K562 (cell line): ENCODE results near the gene CORO6. TPM values are rescaled to one million over a fixed set of nuclear protein-coding genes. Genes with fewer than 3 reads are reported as not detected.

Source experiments
- BRF1 ChIP-seq: IDR thresholded peaks from 3 replicates; pipeline ENCODE4 v1.6.1; 2011; ENCODE audit warnings: borderline replicate concordance, mild to moderate bottlenecking; ENCODE audit not compliant: insufficient read length; ENCODE audit errors: extremely low read depth
- CHD2 ChIP-seq: IDR thresholded peaks from 2 replicates; pipeline ENCODE4 v1.6.1; 2011; ENCODE audit warnings: low read depth, low read length
- FOXA3 ChIP-seq, 2 experiments: fragments of 450-650 bp in 1 of 2; sonication (generic) in 1 of 2; formaldehyde crosslinking; IDR thresholded peaks in 1 of 2; conservative IDR thresholded peaks in 1 of 2; 2 replicates each; pipeline versions ENCODE4 v1.4.0 to v1.8.0; 2020 to 2022; ENCODE audit warnings: mild to moderate bottlenecking in 2 of 2, missing genetic modification reagents in 1 of 2
- FOXJ3 ChIP-seq: sonication (generic); formaldehyde crosslinking; IDR thresholded peaks from 2 replicates; pipeline ENCODE4 v1.4.0; 2020; ENCODE audit warnings: mild to moderate bottlenecking, missing genetic modification reagents
- GATAD2B ChIP-seq: fragments of 450-650 bp; IDR thresholded peaks from 2 replicates; pipeline ENCODE4 v1.6.1; 2017; ENCODE audit warnings: mild to moderate bottlenecking, borderline replicate concordance
- KLF10 ChIP-seq: fragments of 250-450 bp; sonication (Bioruptor Pico); IDR thresholded peaks from 2 replicates; pipeline ENCODE4 v1.6.1; 2021; ENCODE audit warnings: matching md5 sums
- MITF ChIP-seq: IDR thresholded peaks from 2 replicates; pipeline ENCODE4 v1.6.1; 2014; ENCODE audit warnings: antibody characterized with exemption
- POLR3A ChIP-seq: IDR thresholded peaks from 2 replicates; pipeline ENCODE4 v1.6.1; 2011; ENCODE audit warnings: borderline replicate concordance, mild to moderate bottlenecking, moderate library complexity; ENCODE audit not compliant: insufficient read length, insufficient read depth; ENCODE audit errors: extremely low read depth
- RBM22 ChIP-seq: fragments of 200-400 bp; formaldehyde crosslinking; IDR thresholded peaks from 2 replicates; pipeline ENCODE4 v1.6.1; 2018; ENCODE audit warnings: low read length, low read depth; ENCODE audit not compliant: poor library complexity, severe bottlenecking
- SIX5 ChIP-seq, 2 experiments: IDR thresholded peaks; 2 replicates each; pipeline ENCODE4 v1.6.1; 2011; ENCODE audit warnings: low read length in 2 of 2, borderline replicate concordance in 1 of 2, low read depth in 1 of 2, mild to moderate bottlenecking in 1 of 2, moderate library complexity in 1 of 2; ENCODE audit not compliant: insufficient read depth in 1 of 2
- SMARCE1 ChIP-seq: fragments of 450-650 bp; IDR thresholded peaks from 2 replicates; pipeline ENCODE4 v1.7.1; 2016; ENCODE audit warnings: mild to moderate bottlenecking
- SP2 ChIP-seq: IDR thresholded peaks from 2 replicates; pipeline ENCODE4 v1.6.1; 2011; ENCODE audit warnings: mild to moderate bottlenecking, low read depth, low read length, moderate library complexity; ENCODE audit not compliant: poor library complexity, severe bottlenecking; ENCODE audit errors: extremely low read depth
- SRSF7 ChIP-seq: fragments of 200-400 bp; formaldehyde crosslinking; optimal IDR thresholded peaks from 2 replicates; pipeline ENCODE3; 2017; ENCODE audit warnings: mild to moderate bottlenecking, low read depth, low read length
- STAT6 ChIP-seq: sonication (generic); formaldehyde crosslinking; IDR thresholded peaks from 2 replicates; pipeline ENCODE4 v1.8.1; 2023; ENCODE audit warnings: mild to moderate bottlenecking, missing genetic modification reagents
- THRB ChIP-seq: fragments of 450-650 bp; formaldehyde crosslinking; conservative IDR thresholded peaks from 2 replicates; pipeline ENCODE4 v1.4.0; 2022; ENCODE audit warnings: mild to moderate bottlenecking, missing genetic modification characterization
- ZFP1 ChIP-seq: fragments of 450-650 bp; formaldehyde crosslinking; IDR thresholded peaks from 2 replicates; pipeline ENCODE4 v1.4.0; 2020; ENCODE audit warnings: mild to moderate bottlenecking, mixed read lengths
- ZKSCAN8 ChIP-seq: fragments of 200-800 bp; sonication (Bioruptor generic); IDR thresholded peaks from 2 replicates; pipeline ENCODE4 v1.6.1; 2016; ENCODE audit warnings: missing genetic modification characterization, missing compliant biosample characterization
- ZNF274 ChIP-seq: IDR thresholded peaks from 2 replicates; pipeline ENCODE4 v1.6.1; 2011; ENCODE audit warnings: low read depth, mild to moderate bottlenecking, low read length, moderate library complexity, borderline replicate concordance
- ZNF584 ChIP-seq: fragments of 200-800 bp; sonication (Bioruptor generic); IDR thresholded peaks from 2 replicates; pipeline ENCODE4 v1.6.1; 2016; ENCODE audit warnings: low read depth, mild to moderate bottlenecking, missing genetic modification characterization, missing compliant biosample characterization
- ZSCAN32 ChIP-seq: fragments of 450-650 bp; formaldehyde crosslinking; IDR thresholded peaks from 2 replicates; pipeline ENCODE4 v1.4.0; 2020; ENCODE audit warnings: mild to moderate bottlenecking, moderate library complexity
- polyA plus RNA-seq, 8 experiments: library from polyadenylated mRNA; depleted of rRNA in 4 of 8; stranded (reverse) in 5 of 8; unstranded in 3 of 8; fragments of >200 nt; fragmentation: Nextera tagmentation in 2 of 8; fragmentation: Illumina TruSeq in 1 of 8; extraction: Ambion mirVana in 2 of 8; extraction: Trizol in 1 of 8; gene quantifications; 2 replicates each; pipeline versions ENCODE4 v1.2.1 to v1.2.3, GENCODE V29; 2011 to 2014; ENCODE audit warnings: inconsistent platforms in 1 of 8, missing spikeins in 1 of 8
- total RNA-seq, 7 experiments: library from RNA; depleted of rRNA in 6 of 7; stranded (reverse); fragments of >200 nt in 6 of 7; fragmentation: Illumina TruSeq in 2 of 7; extraction: Trizol in 2 of 7; gene quantifications; 2 replicates each; pipeline versions ENCODE4 v1.2.1 to v1.2.3, GENCODE V29; 2011 to 2021; ENCODE audit warnings: low replicate concordance in 1 of 7
- TF ChIP-seq, protein P1 (sequence below): fragments of 250-450 bp; sonication (Bioruptor Pico); IDR thresholded peaks from 2 replicates; pipeline ENCODE4 v1.8.0; 2021; ENCODE audit warnings: borderline replicate concordance, mild to moderate bottlenecking, moderate library complexity; ENCODE audit not compliant: poor library complexity, severe bottlenecking

CORO6 gene
- total and polyA plus RNA-seq, 9 of the 15 experiments (the other 6 are each of a cell fraction or from before 2014, with no cell fraction given): 0.04 to 11.9 (median 2.4) TPM

- peak in 1 of 2 experiments; percentile 11; a peak in 1 of 4 replicates for TF ChIP-seq FOXA3 (CRISPR knock-in tag; conservative IDR thresholded peaks at IDR 0.05 in 1 of 2, IDR thresholded peaks at IDR 0.05 in 1 of 2)
- no peak for TF ChIP-seq THRB (CRISPR knock-in tag)
- TF ChIP-seq SRSF7: no peak
- TF ChIP-seq MITF: no peak
- TF ChIP-seq GATAD2B: 0 out of 2 replicates have a peak, but pooled peaks have one; percentile 36
- TF ChIP-seq SIX5 (IDR thresholded peaks at IDR 0.05; ENCODE audit: borderline replicate concordance in 1 of 2, insufficient read depth in 1 of 2, low read depth in 1 of 2, low read length in 2 of 2): no peak
- no peak for TF ChIP-seq POLR3A
- TF ChIP-seq FOXJ3: no peak
- 0 out of 2 replicates have a peak, but pooled peaks have one; percentile 10 for TF ChIP-seq SMARCE1
- TF ChIP-seq ZSCAN32 (CRISPR knock-in tag): no peak
- no peak for TF ChIP-seq ZFP1 (CRISPR knock-in tag)
- TF ChIP-seq SP2: no peak
- TF ChIP-seq KLF10: no peak
- TF ChIP-seq ZNF584 (CRISPR knock-in tag): no peak
- TF ChIP-seq ZKSCAN8 (CRISPR knock-in tag): no peak
- TF ChIP-seq ZNF274: no peak; the same call in 1 of the 2 replicates
- no peak for TF ChIP-seq STAT6 (CRISPR knock-in tag)
- TF ChIP-seq BRF1: no peak
- TF ChIP-seq, protein P1, sequence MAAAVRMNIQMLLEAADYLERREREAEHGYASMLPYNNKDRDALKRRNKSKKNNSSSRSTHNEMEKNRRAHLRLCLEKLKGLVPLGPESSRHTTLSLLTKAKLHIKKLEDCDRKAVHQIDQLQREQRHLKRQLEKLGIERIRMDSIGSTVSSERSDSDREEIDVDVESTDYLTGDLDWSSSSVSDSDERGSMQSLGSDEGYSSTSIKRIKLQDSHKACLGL (CRISPR knock-in tag): no peak
- TF ChIP-seq RBM22: no peak
- TF ChIP-seq CHD2: no peak
Measured at GRCh38 chr17:29617481-29618271, 5.0 kb downstream of the CORO6 start (continued).
